ENCODE measurements around the gene RNF213. TPM values are rescaled to one million over a fixed set of nuclear protein-coding genes. Genes with fewer than 3 reads are reported as not detected.

RNF213 gene
- total RNA-seq, 1 donor from 2014 or later, result 228 TPM

- peaks cover 77% of the 10 kb centered on the region for H3K36me3 Mint-ChIP-seq (ENCODE audit: low read depth)
- ChIA-PET POLR2A (no interaction called here), CTCF (no interaction called here)
- intact Hi-C loops (cut with micrococcal nuclease), result no loop called here
- no peak overlapping the region for H3K27ac Mint-ChIP-seq
- no peak for DNase-seq
- ATAC-seq (ENCODE audit: low read depth), result no peak
- H3K4me3 Mint-ChIP-seq, result no peak overlapping the region
- H3K9me3 Mint-ChIP-seq, result no peaks in the 10 kb centered on the region
- no peaks in the 10 kb centered on the region for H3K4me1 Mint-ChIP-seq
- H3K27me3 Mint-ChIP-seq, result no peaks in the 10 kb centered on the region
- TF ChIP-seq CTCF (IDR thresholded peaks at IDR 0.05), result no peak
These were observed 57.0 kb downstream of the RNF213 start for GRCh38 chr17:80317706-80317980.

- CTCF ChIA-PET, result no interaction called here
- POLR2A ChIA-PET, result no interaction called here
- no peak overlapping the region for H3K4me3 Mint-ChIP-seq
- H3K27ac Mint-ChIP-seq, result no peak overlapping the region
- intact Hi-C loops (cut with micrococcal nuclease), result no loop called here
- no peak for DNase-seq
- no peak for ATAC-seq (ENCODE audit: low read depth)
- TF ChIP-seq CTCF (IDR thresholded peaks at IDR 0.05), result no peak
- no peaks in the 10 kb centered on the region for H3K27me3 Mint-ChIP-seq
- H3K9me3 Mint-ChIP-seq, result peaks cover 1% of the 10 kb centered on the region
- peaks cover 77% of the 10 kb centered on the region for H3K36me3 Mint-ChIP-seq (ENCODE audit: low read depth)
- H3K4me1 Mint-ChIP-seq, result no peaks in the 10 kb centered on the region
These were observed 57.5 kb downstream of the RNF213 start for GRCh38 chr17:80318166-80318565.

DNA sequence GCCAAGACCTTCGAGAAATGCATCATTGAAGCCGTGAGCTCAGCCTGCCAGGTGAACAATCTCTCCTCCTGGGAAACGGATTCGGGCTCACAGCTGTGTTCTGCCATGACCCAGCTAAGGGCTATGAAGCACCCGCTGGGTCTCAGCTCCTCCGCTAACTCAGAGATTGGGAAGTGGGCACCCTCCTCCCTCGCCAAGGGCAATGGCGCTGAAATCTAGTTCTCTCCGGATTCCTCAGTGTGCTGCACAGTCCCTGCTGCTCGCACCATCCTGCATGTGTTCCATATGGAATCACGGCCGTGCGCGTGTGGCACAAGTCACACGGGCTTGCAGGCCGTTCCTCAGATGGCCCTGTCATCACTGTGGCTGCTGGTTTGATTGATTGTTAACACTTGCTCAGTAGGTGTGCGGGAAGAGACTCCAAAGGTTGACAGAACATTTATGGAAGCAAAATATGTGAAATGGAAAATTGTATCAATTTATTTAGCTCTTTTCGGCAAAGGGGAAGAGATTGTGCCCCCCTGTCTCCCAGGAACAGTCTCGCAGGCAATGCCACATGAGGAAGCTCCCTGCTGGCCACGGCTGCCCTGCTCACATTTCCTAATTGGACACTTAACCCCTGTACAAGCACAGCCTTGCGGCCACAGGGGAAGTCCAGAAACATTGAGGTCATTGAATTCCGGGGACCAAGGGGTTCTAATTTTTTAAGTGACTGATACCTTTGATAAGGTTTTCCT lies 58.8 kb downstream of the RNF213 start:
- DNase-seq, result no peak

GRCh38 chr17:80319999-80320344 lies 59.3 kb downstream of the RNF213 start:
- Mint-ChIP-seq H3K4me1 (no peaks in the 10 kb centered on the region), H3K9me3 (peaks cover 3% of the 10 kb centered on the region), H3K27ac (no peak overlapping the region), H3K27me3 (no peaks in the 10 kb centered on the region), H3K4me3 (no peak overlapping the region), H3K36me3 (ENCODE audit: low read depth) (peaks cover 90% of the 10 kb centered on the region)
- TF ChIP-seq CTCF (IDR thresholded peaks at IDR 0.05), result no peak
- ChIA-PET POLR2A (no interaction called here), CTCF (no interaction called here)
- intact Hi-C loops (cut with micrococcal nuclease), result no loop called here
- DNase-seq (no peak), ATAC-seq (ENCODE audit: low read depth) (no peak)

More for the DNA sequence above, 58.8 kb downstream of the RNF213 start:
- ChIA-PET POLR2A (no interaction called here), CTCF (no interaction called here)
- H3K4me3 Mint-ChIP-seq, result no peak overlapping the region
- H3K36me3 Mint-ChIP-seq (ENCODE audit: low read depth), result peaks cover 86% of the 10 kb centered on the region
- H3K27me3 Mint-ChIP-seq, result no peaks in the 10 kb centered on the region
- peaks cover 3% of the 10 kb centered on the region for H3K9me3 Mint-ChIP-seq
- H3K4me1 Mint-ChIP-seq, result no peaks in the 10 kb centered on the region
- H3K27ac Mint-ChIP-seq, result no peak overlapping the region
- intact Hi-C loops (cut with micrococcal nuclease), result no loop called here
- TF ChIP-seq CTCF (IDR thresholded peaks at IDR 0.05), result no peak
- ATAC-seq (ENCODE audit: low read depth), result no peak

- POLR2A ChIA-PET, result no interaction called here
These were observed 59.8 kb downstream of the RNF213 start for GRCh38 chr17:80320496-80320895.

More at GRCh38 chr17:80320496-80320895, 59.8 kb downstream of the RNF213 start:
- peaks cover 3% of the 10 kb centered on the region for H3K9me3 Mint-ChIP-seq
- TF ChIP-seq CTCF (IDR thresholded peaks at IDR 0.05), result no peak
- intact Hi-C loops (cut with micrococcal nuclease), result no loop called here
- ATAC-seq (ENCODE audit: low read depth), result no peak
- H3K4me1 Mint-ChIP-seq, result no peaks in the 10 kb centered on the region
- DNase-seq, result no peak
- H3K27me3 Mint-ChIP-seq, result no peaks in the 10 kb centered on the region
- H3K27ac Mint-ChIP-seq, result no peak overlapping the region
- H3K36me3 Mint-ChIP-seq (ENCODE audit: low read depth), result peaks cover 96% of the 10 kb centered on the region
- H3K4me3 Mint-ChIP-seq, result no peak overlapping the region
- CTCF ChIA-PET, result no interaction called here

Measured in activated B cell treated with CpG ODN at 0.5 μM for 24 hours (primary cell).